Ectodermal cell (in vitro differentiated cells): ENCODE data around the gene GPR65.
A peak's percentile ranks its signal among the peaks of the same experiment; 100 is the strongest.

Experiments
- H3K27ac ChIP-seq: 2 replicates; pipeline ENCODE4 v1.7.0; 2013; ENCODE audit warnings: mild to moderate bottlenecking, low read depth, low read length; ENCODE audit not compliant: insufficient read depth, poor library complexity, severe bottlenecking
- H3K27me3 ChIP-seq: 2 replicates; pipeline ENCODE4 v1.7.0; 2013; ENCODE audit warnings: mild to moderate bottlenecking, low read length; ENCODE audit not compliant: insufficient read depth, control insufficient read depth, poor library complexity, severe bottlenecking
- H3K36me3 ChIP-seq: one replicate; pipeline ENCODE4 v1.7.0; 2013; ENCODE audit warnings: low read length; ENCODE audit not compliant: control insufficient read depth, insufficient read depth
- H3K4me1 ChIP-seq: one replicate; pipeline ENCODE4 v1.7.0; 2013; ENCODE audit warnings: low read length; ENCODE audit not compliant: control insufficient read depth, insufficient read depth
- H3K4me3 ChIP-seq: 2 replicates; pipeline ENCODE4 v1.7.0; 2013; ENCODE audit warnings: low read depth, low read length, control low read depth; ENCODE audit not compliant: insufficient read depth
- H3K9me3 ChIP-seq: 2 replicates; pipeline ENCODE4 v1.7.0; 2013; ENCODE audit warnings: mild to moderate bottlenecking, low read length, moderate library complexity; ENCODE audit not compliant: control insufficient read depth
- WGBS, 2 experiments: methylation state at CpG; one replicate each; pipeline ENCODE4 v1.1.7; 2013; ENCODE audit warnings: missing lambda C conversion rate in 2 of 2; 5-methylcytosine and 5-hydroxymethylcytosine counted together

Gene GPR65

GRCh38 chr14:88036422-88036821, 31.5 kb downstream of the GPR65 start:
- Histone ChIP-seq H3K4me3 (no peak overlapping the region), H3K9me3 (no peaks in the 10 kb centered on the region), H3K27me3 (no peaks in the 10 kb centered on the region), H3K36me3 (no peaks in the 10 kb centered on the region), H3K4me1 (peaks cover 15% of the 10 kb centered on the region), H3K27ac (peak overlapping the region; percentile 16)
- 70 to 74% methylated on average over 2 of the region's 2 CpGs for WGBS, 2 experiments

GRCh38 chr14:88037325-88037724, 32.4 kb downstream of the GPR65 start:
- peaks cover 15% of the 10 kb centered on the region for H3K4me1 ChIP-seq
- H3K36me3 ChIP-seq = no peaks in the 10 kb centered on the region
- 42 to 60% methylated on average over 1 of the region's 1 CpG for WGBS, 2 experiments
- H3K4me3 ChIP-seq = no peak overlapping the region
- no peaks in the 10 kb centered on the region for H3K27me3 ChIP-seq
- H3K27ac ChIP-seq = peak overlapping the region; percentile 44
- no peaks in the 10 kb centered on the region for H3K9me3 ChIP-seq

- peaks cover 15% of the 10 kb centered on the region for H3K4me1 ChIP-seq
Observed at GRCh38 chr14:88039197-88039596, 34.3 kb downstream of the GPR65 start.

GRCh38 chr14:88040146-88040545, 35.2 kb downstream of the GPR65 start:
- Histone ChIP-seq H3K27ac (no peak overlapping the region), H3K27me3 (no peaks in the 10 kb centered on the region), H3K4me3 (no peak overlapping the region), H3K36me3 (no peaks in the 10 kb centered on the region), H3K9me3 (no peaks in the 10 kb centered on the region), H3K4me1 (peaks cover 15% of the 10 kb centered on the region)
- 79 to 93% methylated on average over 1 of the region's 1 CpG for WGBS, 2 experiments

More at GRCh38 chr14:88039197-88039596, 34.3 kb downstream of the GPR65 start:
- Histone ChIP-seq H3K9me3 (no peaks in the 10 kb centered on the region), H3K4me3 (no peak overlapping the region), H3K36me3 (no peaks in the 10 kb centered on the region), H3K27ac (no peak overlapping the region), H3K27me3 (no peaks in the 10 kb centered on the region)
- WGBS, 2 experiments = 93 to 100% methylated on average over 3 of the region's 3 CpGs

- Histone ChIP-seq H3K27ac (no peak overlapping the region), H3K9me3 (no peaks in the 10 kb centered on the region), H3K4me3 (no peak overlapping the region), H3K4me1 (no peaks in the 10 kb centered on the region), H3K27me3 (no peaks in the 10 kb centered on the region), H3K36me3 (no peaks in the 10 kb centered on the region)
- 65 to 70% methylated on average over 2 to 4 of the region's 4 CpGs for WGBS, 2 experiments
Observed at GRCh38 chr14:88043529-88044443, 38.9 kb downstream of the GPR65 start.

GRCh38 chr14:88044444-88044758, 39.5 kb downstream of the GPR65 start:
- Histone ChIP-seq H3K4me1 (no peaks in the 10 kb centered on the region), H3K27ac (no peak overlapping the region), H3K9me3 (no peaks in the 10 kb centered on the region), H3K27me3 (no peaks in the 10 kb centered on the region), H3K4me3 (no peak overlapping the region), H3K36me3 (no peaks in the 10 kb centered on the region)
- 77% methylated on average over 1 of the region's 1 CpG; no CpG with 5 or more reads in 1 of the 2 experiments for WGBS, 2 experiments

GRCh38 chr14:88044776-88045446, 40.0 kb downstream of the GPR65 start:
- Histone ChIP-seq H3K27me3 (no peaks in the 10 kb centered on the region), H3K4me3 (no peak overlapping the region), H3K9me3 (no peaks in the 10 kb centered on the region), H3K36me3 (no peaks in the 10 kb centered on the region), H3K4me1 (no peaks in the 10 kb centered on the region), H3K27ac (no peak overlapping the region)
- 95 to 97% methylated on average over 3 to 4 of the region's 4 CpGs for WGBS, 2 experiments

- no peak overlapping the region for H3K4me3 ChIP-seq
- 90 to 92% methylated on average over 3 of the region's 3 CpGs for WGBS, 2 experiments
- H3K27me3 ChIP-seq = no peaks in the 10 kb centered on the region
- H3K36me3 ChIP-seq = no peaks in the 10 kb centered on the region
- no peaks in the 10 kb centered on the region for H3K9me3 ChIP-seq
- H3K27ac ChIP-seq = no peak overlapping the region
- no peaks in the 10 kb centered on the region for H3K4me1 ChIP-seq
Observed at GRCh38 chr14:88045705-88046104, 40.8 kb downstream of the GPR65 start.

GRCh38 chr14:88048351-88048750, 43.4 kb downstream of the GPR65 start:
- Histone ChIP-seq H3K4me3 (no peak overlapping the region), H3K9me3 (no peaks in the 10 kb centered on the region), H3K36me3 (no peaks in the 10 kb centered on the region), H3K27ac (no peak overlapping the region), H3K4me1 (no peaks in the 10 kb centered on the region), H3K27me3 (no peaks in the 10 kb centered on the region)
- 100% methylated on average over 1 of the region's 1 CpG for WGBS, 2 experiments

GRCh38 chr14:88049266-88049665, 44.3 kb downstream of the GPR65 start:
- WGBS, 2 experiments = no CpG with 5 or more reads among the region's 1 CpG
- Histone ChIP-seq H3K9me3 (no peaks in the 10 kb centered on the region), H3K27me3 (no peaks in the 10 kb centered on the region)

More at GRCh38 chr14:88049266-88049665, 44.3 kb downstream of the GPR65 start:
- Histone ChIP-seq H3K36me3 (no peaks in the 10 kb centered on the region), H3K4me1 (no peaks in the 10 kb centered on the region), H3K27ac (no peak overlapping the region), H3K4me3 (no peak overlapping the region)
